Activated effector memory CD4-positive, alpha-beta T cell treated with Interleukin-2 at 50 U/mL for 16 hours (primary cell): Measurements from ENCODE around the gene MPRIP.

Experiments
- DNase-seq: peaks from one replicate; pipeline ENCODE4 v3.0.0-alpha.2; 2020

The MPRIP gene

GRCh38 chr17:17072546-17072945 lies 30.3 kb downstream of the MPRIP start:
- DNase-seq: no peak

DNA sequence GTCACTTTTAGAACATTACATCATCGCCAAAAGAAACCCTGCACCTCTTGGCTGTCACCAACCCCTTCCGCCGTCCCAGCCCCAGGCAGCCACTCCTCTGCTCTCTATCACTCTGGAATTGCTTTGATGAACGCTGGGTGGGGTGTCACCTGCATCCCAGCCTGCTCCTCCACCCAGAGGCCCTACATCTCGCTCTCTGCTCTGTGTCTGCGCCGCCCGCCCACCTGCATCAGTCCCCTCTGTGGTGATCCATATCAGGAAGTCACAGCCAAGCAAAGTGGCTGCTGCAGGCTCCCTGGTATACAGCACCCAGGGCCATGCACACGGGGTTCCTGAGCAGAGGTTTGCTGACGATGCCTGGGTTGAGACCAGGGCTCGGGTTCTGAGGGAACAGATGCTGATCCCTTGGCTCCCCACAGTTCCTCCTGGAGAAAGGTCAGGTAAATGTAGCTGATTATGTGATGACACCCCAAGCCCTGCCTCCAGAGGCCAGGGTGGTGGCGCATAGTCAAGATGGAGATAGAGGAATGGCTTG lies 30.8 kb downstream of the MPRIP start:
- no peak for DNase-seq

DNA sequence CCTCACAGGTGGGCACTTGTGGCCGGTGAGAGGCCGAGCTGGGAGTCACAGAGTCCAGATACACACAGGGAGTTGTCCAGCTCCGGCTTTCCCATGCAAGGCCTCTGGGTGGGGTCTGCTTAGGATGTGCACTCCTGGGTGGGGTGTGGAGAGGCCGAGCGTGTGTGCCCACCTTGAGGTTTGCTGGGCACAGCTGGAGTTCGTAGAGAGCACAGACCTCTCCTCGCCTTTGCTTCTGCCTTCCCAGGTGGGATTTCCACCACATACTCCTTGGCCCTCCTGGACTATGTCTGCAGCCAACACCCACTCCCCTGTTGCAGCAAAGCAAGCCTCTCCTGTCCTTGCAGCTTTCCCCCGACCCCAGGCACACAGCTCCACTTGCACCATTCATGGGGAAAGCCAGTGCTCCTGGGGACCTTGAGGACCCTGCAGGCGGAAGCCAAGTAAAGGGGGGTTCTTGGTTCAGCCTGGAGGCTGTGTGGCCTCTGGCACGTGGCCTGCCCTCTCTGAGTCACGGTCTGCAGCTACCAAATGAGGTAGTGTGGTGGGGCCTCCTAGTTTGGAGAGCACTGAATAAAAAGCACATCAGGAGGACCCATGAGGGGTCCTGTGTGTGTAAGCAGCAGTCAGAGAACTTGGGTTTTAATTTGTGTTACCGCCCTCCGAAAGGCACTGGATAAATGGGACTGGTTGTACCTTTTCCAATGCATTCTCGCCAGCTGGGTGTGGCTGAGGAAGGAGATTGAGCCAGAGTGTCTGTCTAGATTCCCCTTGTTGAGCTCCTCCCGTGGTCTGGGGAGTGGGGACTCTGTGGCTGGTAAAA lies 31.5 kb downstream of the MPRIP start:
- no peak for DNase-seq

DNA sequence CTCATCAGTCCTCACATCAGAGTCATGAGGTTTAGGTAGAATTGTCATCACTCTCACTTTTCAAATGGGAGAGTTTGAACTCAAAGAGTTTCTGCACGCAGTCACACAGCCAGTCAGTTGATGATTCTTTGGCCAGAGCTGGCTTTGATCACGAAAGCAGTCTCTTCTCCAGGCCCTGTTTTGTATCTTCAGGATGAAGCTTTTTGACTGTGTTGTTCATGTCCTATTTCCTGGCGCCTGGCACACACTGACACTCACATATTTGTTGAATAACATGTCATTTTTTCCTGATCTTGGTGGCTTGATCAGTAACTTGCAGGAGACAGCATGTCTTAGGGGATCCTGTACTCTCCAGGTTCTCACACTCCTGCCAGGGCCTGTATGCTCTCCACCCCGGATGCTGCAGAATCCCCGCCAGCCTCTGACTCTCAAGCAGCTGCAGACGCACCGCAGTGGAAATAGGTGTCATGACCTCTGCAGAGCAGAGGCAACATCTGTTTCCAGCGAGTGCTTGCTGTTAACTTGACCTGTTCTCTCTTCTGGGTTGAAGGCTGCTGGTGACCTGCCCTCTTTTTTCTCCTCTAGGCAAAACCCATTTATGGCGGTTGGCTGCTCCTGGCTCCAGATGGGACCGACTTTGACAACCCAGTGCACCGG lies 33.0 kb downstream of the MPRIP start:
- no peak for DNase-seq

- DNase-seq: no peak
These were observed 33.8 kb downstream of the MPRIP start for GRCh38 chr17:17076066-17076465.

DNA sequence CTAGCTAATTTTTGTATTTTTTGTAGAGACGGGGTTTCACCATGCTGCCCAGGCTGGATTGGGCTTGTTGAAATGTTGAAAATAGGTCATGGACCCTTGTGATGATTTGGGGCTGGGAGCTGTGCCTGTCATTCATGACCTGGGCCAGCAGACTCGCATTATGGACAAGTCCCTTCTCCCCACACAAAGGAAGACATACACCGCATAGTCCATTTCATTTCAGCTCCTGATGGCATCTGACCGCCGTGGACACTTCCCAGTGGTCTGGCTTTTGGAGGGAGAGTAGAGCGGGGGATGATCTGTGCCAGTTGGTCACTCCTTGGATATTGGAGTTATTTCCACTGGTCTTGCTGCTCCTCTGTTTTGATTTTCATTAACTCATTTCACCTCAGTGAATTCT lies 34.8 kb downstream of the MPRIP start:
- DNase-seq: no peak

DNA sequence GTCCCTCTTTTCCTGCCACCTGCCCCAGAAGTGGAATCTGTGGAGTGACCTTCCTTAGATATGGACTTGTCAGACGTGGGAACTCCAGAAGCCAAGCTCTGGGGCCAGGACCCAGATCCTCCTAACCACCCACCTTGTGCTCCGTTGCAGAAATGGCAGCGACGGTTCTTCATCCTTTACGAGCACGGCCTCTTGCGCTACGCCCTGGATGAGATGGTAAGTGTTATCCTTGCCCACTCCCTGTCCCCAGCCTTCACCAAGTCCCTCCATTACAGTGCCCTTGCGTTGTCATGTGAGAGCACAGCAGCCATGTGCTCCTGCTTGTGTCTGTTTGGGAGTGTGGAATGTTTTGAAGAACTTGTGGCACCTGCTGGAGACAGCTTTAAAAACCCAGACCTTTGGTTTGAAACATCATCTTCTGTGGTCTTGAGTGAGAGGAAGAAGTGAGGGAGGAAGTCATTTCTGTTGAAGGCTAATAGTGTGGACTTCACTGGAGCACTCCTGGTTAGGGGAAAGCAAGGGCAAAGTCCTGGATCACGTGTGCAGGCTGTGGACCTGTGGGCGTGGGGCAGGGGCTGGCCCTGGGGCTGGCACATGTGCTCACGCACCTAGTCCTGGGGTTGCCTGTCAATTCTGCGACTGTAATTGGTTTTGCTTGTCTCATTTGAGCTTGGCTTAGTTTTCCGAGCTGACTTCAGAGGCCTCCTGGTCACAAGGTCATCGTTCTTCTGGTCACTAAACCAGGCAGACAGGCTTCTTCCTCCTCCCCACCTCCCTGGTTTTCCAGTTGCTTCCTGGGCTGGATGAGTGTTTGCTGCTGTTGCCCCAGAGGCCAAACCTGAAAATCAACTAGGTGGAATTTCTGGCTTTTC lies 35.8 kb downstream of the MPRIP start:
- no peak for DNase-seq

DNA sequence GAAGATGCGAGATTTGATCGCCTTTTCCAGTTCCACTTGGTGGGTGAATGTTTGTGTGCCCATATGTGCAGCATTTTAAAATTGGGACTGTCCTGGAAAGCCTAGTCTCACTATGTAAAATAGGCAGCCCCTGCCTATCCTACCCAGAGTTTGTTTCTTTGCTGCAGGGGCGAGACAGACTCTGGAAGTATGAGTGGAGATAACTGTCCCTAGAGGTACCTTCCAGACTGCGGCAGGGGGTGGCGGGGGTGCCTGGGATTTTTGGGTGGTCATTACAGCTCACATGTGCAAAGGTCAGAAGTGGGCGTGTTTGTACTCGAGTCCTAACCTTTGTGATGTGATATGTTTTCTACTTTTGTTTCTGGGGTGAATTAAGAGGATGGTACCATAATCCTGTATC lies 36.6 kb downstream of the MPRIP start:
- no peak for DNase-seq

GRCh38 chr17:17079336-17079735 lies 37.1 kb downstream of the MPRIP start:
- no peak for DNase-seq

DNA sequence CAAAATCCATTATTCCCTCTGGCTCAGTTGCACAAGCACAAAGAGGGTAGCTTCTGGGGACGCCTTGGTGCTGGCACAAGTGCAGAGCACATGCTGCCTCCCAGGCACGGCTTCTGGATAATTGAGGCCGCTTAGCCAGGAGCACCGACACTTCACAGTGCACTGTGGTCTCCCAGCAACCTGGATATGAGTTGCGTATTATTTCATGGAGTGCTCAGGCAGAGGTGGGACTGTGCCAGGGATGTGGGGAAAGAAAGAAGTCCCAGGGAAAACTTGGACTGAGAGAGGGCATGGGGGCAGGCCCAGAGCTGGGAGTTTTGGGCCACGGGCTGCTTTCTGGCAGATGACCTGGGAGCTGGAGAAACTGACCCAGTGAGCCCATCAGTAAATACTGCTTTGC lies 37.5 kb downstream of the MPRIP start:
- DNase-seq: no peak

DNA sequence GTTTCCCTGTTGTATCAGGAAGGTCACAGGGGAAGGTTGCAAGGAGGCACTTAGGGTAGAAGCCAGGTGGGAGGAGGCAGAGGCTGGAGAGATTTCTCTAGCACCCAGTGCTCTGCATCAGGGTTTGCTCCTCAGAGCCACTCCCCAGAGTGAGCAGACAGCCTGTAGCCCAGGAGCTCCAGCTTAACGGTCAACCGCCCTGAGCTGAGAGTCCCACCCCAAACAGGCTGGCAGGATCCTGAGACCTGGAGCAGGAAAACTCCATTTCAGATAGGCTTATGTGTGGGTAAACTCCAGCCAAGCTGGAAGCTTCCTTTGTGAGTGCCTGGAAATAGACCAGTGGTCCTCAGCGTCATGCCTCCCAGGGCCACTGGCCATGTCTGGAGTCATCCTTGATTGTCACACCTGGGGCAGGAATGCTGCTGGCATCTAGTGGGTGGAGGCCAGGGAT lies 37.9 kb downstream of the MPRIP start:
- DNase-seq: no peak

GRCh38 chr17:17080781-17081180 lies 38.5 kb downstream of the MPRIP start:
- DNase-seq: no peak

DNA sequence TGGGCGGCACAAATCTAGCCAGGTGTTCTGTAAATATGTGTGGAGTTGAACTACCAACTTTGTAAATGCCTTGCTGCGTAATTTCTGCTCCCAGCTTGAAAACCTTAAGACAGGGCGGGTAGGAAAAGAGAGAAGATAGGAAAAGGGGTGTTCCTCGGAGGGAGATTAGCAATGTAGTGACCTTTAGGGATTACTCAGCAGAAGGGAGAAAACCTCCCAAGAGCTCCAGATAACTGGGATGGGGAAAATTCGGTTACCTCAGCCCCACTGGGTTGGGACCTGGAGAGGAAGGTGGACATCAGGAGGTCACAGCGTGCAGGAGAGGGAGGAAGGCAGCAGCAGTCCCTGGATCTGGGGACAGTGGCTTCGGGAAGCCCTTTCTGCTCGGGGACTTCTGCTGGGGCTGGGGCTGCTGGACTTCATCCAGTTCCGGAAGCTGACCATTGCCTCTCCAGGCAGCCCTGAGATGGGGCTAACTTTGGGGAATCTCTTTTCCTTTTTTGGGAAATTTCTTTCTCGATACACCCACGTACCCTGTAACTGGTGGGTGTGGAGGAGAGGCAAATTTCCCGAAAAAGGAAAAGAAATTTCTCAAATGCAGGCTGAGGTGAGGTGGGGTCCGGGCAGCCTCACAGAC lies 39.2 kb downstream of the MPRIP start:
- DNase-seq: no peak

- DNase-seq: no peak
These were observed 40.6 kb downstream of the MPRIP start for GRCh38 chr17:17082878-17083277.

DNA sequence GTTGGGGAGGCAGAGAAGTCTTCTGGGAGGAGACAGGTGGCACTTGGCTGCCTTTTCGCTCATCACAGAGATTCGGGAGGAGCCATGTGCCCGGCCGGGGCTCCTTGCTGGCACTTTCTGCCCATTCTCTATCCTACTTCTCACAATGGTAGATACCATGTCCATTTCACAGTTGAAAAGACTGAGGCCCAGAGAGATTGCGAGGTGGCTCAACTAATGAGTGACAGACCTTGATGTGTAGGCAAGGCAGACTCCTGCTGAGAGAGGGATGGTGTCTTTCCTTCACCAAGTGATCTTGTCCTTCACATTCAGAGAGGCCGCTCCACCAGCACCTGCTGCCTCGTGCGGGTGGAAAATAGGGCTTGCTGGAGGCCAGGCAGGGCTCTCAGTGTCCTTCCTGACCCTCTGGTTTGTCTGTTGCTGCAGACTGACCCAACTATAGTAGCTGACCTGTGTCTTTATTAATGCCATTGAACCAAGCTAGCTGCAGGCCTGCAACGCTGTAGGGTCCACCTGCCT lies 42.1 kb downstream of the MPRIP start:
- DNase-seq: no peak

- DNase-seq: no peak
These were observed 42.7 kb downstream of the MPRIP start for GRCh38 chr17:17084941-17085340.

DNA sequence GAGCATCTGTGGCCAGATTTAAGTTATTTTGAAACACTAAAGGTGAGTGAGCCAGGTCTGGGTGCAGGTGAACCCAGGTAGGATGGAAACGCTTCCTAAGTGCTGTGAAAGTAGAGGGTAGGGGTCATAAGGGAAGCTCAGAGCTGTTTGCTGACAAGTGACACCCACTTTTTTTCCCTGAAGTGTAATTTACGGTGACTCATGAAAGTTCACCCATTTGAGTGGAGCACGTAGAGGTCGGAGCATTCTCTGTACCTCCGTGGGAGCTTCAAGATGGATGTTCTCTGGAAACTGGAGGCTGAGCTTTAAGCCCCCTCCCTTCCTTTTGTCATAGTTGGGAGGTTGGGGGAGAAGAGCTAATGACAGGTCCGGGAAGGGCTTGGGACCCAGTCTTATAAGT lies 44.3 kb downstream of the MPRIP start:
- DNase-seq: no peak

- DNase-seq: no peak
These were observed 45.3 kb downstream of the MPRIP start for GRCh38 chr17:17087424-17088015.

GRCh38 chr17:17088086-17088485 lies 45.8 kb downstream of the MPRIP start:
- no peak for DNase-seq

DNA sequence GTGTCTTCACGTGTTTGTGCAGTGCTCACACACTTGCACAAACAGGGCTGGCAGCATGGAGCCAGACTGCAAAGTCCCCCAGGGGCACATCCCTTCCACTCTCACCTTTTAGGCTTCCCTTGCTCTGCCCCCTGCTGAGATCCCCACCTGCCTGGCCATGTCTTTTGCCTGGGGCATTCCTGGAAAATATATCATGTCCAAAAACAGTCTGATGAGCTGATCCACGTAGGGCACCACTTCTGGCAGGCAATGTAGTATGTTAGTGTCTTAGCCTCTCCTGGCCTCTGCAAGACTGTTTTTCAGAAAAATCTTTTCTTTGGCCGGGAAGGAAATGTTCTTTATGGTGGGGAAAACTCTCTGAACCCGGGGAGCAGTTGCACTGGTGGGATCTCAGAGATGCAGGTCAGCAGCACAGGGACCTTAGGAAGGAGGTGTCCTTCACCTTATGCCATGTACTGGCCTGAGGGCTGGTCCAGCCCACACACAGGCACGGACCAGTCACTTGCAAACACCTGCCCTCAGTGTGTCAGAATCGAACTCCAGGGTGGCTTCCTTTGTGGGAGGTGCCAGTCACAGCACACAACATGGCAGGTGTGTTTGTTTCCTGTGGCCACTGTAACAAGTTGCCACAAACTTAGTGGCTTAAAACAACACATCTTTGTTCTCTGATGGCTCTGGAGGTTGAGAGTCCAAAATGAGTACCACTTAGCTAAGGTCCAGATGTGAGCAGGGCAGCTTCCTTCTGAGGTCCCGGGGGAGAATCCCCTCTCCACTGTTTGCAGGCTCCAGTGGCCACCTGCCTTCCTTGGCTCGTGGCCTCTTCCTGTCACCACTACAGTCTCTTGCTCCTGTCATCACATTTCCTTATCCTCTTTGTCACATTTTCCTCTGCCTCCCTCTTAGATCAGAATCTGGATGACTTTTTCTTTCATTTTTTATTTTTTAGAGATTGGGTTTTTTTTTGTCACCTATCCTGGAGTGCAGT lies 46.6 kb downstream of the MPRIP start:
- DNase-seq: no peak
